Neuronal stem cell (in vitro differentiated cells): Measurements from ENCODE around the gene ITGB6.

Experiments used
- DNase-seq: peaks from one replicate; pipeline ENCODE4 v3.0.0-alpha.2; 2013; ENCODE audit warnings: low spot score
- H2AFZ ChIP-seq: one replicate; pipeline ENCODE4 v1.6.1; 2013; ENCODE audit warnings: mild to moderate bottlenecking, low read length, inconsistent platforms
- H2AK5ac ChIP-seq: 2 replicates; pipeline ENCODE4 v1.6.1; 2013; ENCODE audit warnings: low read depth, mild to moderate bottlenecking, inconsistent platforms, low read length, moderate library complexity, mixed read lengths
- H2BK120ac ChIP-seq: 2 replicates; pipeline ENCODE4 v1.6.1; 2013; ENCODE audit warnings: low read depth, mild to moderate bottlenecking, inconsistent platforms, low read length, moderate library complexity, mixed read lengths
- H2BK12ac ChIP-seq: one replicate; pipeline ENCODE4 v1.6.1; 2013; ENCODE audit warnings: low read length, inconsistent platforms
- H2BK15ac ChIP-seq: 2 replicates; pipeline ENCODE4 v1.6.1; 2013; ENCODE audit warnings: mild to moderate bottlenecking, low read length, inconsistent platforms, mixed read lengths
- H2BK5ac ChIP-seq: one replicate; pipeline ENCODE4 v1.6.1; 2013; ENCODE audit warnings: inconsistent platforms, mild to moderate bottlenecking, low read length, moderate library complexity
- H3K14ac ChIP-seq: one replicate; pipeline ENCODE4 v1.6.1; 2013; ENCODE audit warnings: low read length, inconsistent platforms
- H3K18ac ChIP-seq: 2 replicates; pipeline ENCODE4 v1.6.1; 2013; ENCODE audit warnings: low read length, inconsistent platforms
- H3K23ac ChIP-seq: 2 replicates; pipeline ENCODE4 v1.6.1; 2013; ENCODE audit warnings: low read depth, mild to moderate bottlenecking, mixed read lengths, low read length, inconsistent platforms; ENCODE audit not compliant: poor library complexity
- H3K27ac ChIP-seq: replicated peaks from 3 replicates; pipeline ENCODE4 v1.5.1; 2013; ENCODE audit warnings: low read length, inconsistent platforms
- H3K27me3 ChIP-seq, 3 experiments: 2 replicates each; pipeline ENCODE4 v1.6.1; 2013; ENCODE audit warnings: low read length in 3 of 3, mild to moderate bottlenecking in 2 of 3, inconsistent platforms in 1 of 3, low read depth in 1 of 3, mixed read lengths in 1 of 3, moderate library complexity in 1 of 3; ENCODE audit not compliant: control insufficient read depth in 3 of 3, insufficient read depth in 3 of 3
- H3K36me3 ChIP-seq, 2 donors: replicated peaks in 1 of 2; 2 replicates each; pipeline ENCODE4 v1.6.1; 2013; ENCODE audit warnings: low read length in 2 of 2; ENCODE audit not compliant: control insufficient read depth in 2 of 2, insufficient read depth in 2 of 2
- H3K4ac ChIP-seq: 2 replicates; pipeline ENCODE4 v1.6.1; 2013; ENCODE audit warnings: inconsistent platforms, mild to moderate bottlenecking, low read length, moderate library complexity
- H3K4me1 ChIP-seq, 2 donors: 1 replicate in 1 of 2; 2 replicates in 1 of 2; pipeline ENCODE4 v1.6.1; 2013; ENCODE audit warnings: low read length in 2 of 2, low read depth in 1 of 2; ENCODE audit not compliant: control insufficient read depth in 2 of 2, insufficient read depth in 1 of 2
- H3K4me2 ChIP-seq: one replicate; pipeline ENCODE4 v1.6.1; 2013; ENCODE audit warnings: mild to moderate bottlenecking, low read length, inconsistent platforms; ENCODE audit not compliant: insufficient read depth, poor library complexity, severe bottlenecking
- H3K4me3 ChIP-seq, 2 donors: 2 replicates each; pipeline ENCODE4 v1.5.1; 2013; ENCODE audit warnings: low read length in 2 of 2, mild to moderate bottlenecking in 2 of 2, inconsistent platforms in 1 of 2, moderate library complexity in 1 of 2
- H3K79me1 ChIP-seq: one replicate; pipeline ENCODE4 v1.6.1; 2013; ENCODE audit warnings: low read depth, mild to moderate bottlenecking, inconsistent platforms, low read length, moderate library complexity
- H3K9ac ChIP-seq: one replicate; pipeline ENCODE4 v1.6.1; 2013; ENCODE audit warnings: mild to moderate bottlenecking, low read depth, low read length, inconsistent platforms; ENCODE audit not compliant: poor library complexity
- H3K9me3 ChIP-seq, 2 donors: replicated peaks in 1 of 2; 2 replicates each; pipeline versions ENCODE3 to v1.6.1; 2013; ENCODE audit warnings: low read length in 2 of 2, mild to moderate bottlenecking in 2 of 2, inconsistent platforms in 1 of 2, low read depth in 1 of 2, mixed read lengths in 1 of 2, moderate library complexity in 1 of 2; ENCODE audit not compliant: control insufficient read depth in 2 of 2, insufficient read depth in 1 of 2
- H4K8ac ChIP-seq: one replicate; pipeline ENCODE4 v1.6.1; 2013; ENCODE audit warnings: low read depth, mild to moderate bottlenecking, inconsistent platforms, low read length, moderate library complexity
- H4K91ac ChIP-seq: one replicate; pipeline ENCODE4 v1.6.1; 2013; ENCODE audit warnings: low read length, low read depth, mild to moderate bottlenecking, inconsistent platforms; ENCODE audit not compliant: poor library complexity
- WGBS, 2 donors: extraction: QIAGEN DNeasy Blood & Tissue Kit; methylation state at CpG; one replicate each; pipeline ENCODE4 v1.1.7; 2013; ENCODE audit warnings: missing lambda C conversion rate in 2 of 2, mixed read lengths in 1 of 2; ENCODE audit not compliant: insufficient read length in 2 of 2, insufficient replicate concordance in 1 of 2; ENCODE audit errors: extremely low coverage in 2 of 2; 5-methylcytosine and 5-hydroxymethylcytosine counted together

ITGB6 gene

GRCh38 chr2:160064916-160065315 lies 135.2 kb downstream of the ITGB6 start:
- no peak overlapping the region for H3K4me2 ChIP-seq
- no peak overlapping the region for H2AK5ac ChIP-seq
- H2AFZ ChIP-seq: no peak overlapping the region
- peaks cover 0 to 10% of the 10 kb centered on the region in 2 donors for H3K4me1 ChIP-seq
- no peaks in the 10 kb centered on the region for H3K79me1 ChIP-seq
- no peak overlapping the region for H4K91ac ChIP-seq
- DNase-seq: no peak
- H2BK12ac ChIP-seq: no peak overlapping the region
- no peak overlapping the region for H3K18ac ChIP-seq
- H2BK5ac ChIP-seq: no peak overlapping the region
- H3K9me3 ChIP-seq: peaks cover 1 to 10% of the 10 kb centered on the region in 2 donors
- WGBS, 2 donors: no CpG with 5 or more reads among the region's 1 CpG
- H3K4ac ChIP-seq: no peak overlapping the region
- no peak overlapping the region for H2BK120ac ChIP-seq
- H3K36me3 ChIP-seq: no peaks in the 10 kb centered on the region
- H2BK15ac ChIP-seq: no peak overlapping the region
- peaks cover 0 to 44% (median 20%) of the 10 kb centered on the region in 3 experiments for H3K27me3 ChIP-seq
- no peak overlapping the region for H3K4me3 ChIP-seq
- H3K23ac ChIP-seq: no peak overlapping the region
- no peak overlapping the region for H3K27ac ChIP-seq
- no peak overlapping the region for H3K14ac ChIP-seq
- H3K9ac ChIP-seq: no peak overlapping the region
- H4K8ac ChIP-seq: no peak overlapping the region

GRCh38 chr2:160063879-160064612 lies 136.0 kb downstream of the ITGB6 start:
- H3K9ac ChIP-seq: no peak overlapping the region
- no peak overlapping the region for H4K91ac ChIP-seq
- no peak overlapping the region for H2BK5ac ChIP-seq
- no peak overlapping the region for H2BK15ac ChIP-seq
- whole genome bisulfite sequencing, 2 donors: no CpG with 5 or more reads among the region's 4 CpGs
- H3K36me3 ChIP-seq: no peaks in the 10 kb centered on the region
- H3K18ac ChIP-seq: no peak overlapping the region
- no peak overlapping the region for H3K27ac ChIP-seq
- no peak for DNase-seq
- no peak overlapping the region for H3K4ac ChIP-seq
- no peak overlapping the region for H2BK120ac ChIP-seq
- peaks cover 0 to 45% (median 20%) of the 10 kb centered on the region in 3 experiments for H3K27me3 ChIP-seq
- H4K8ac ChIP-seq: no peak overlapping the region
- no peak overlapping the region for H2BK12ac ChIP-seq
- H3K4me1 ChIP-seq: peaks cover 0 to 10% of the 10 kb centered on the region in 2 donors
- H2AK5ac ChIP-seq: no peak overlapping the region
- no peak overlapping the region for H2AFZ ChIP-seq
- no peak overlapping the region for H3K23ac ChIP-seq
- peaks cover 1 to 6% of the 10 kb centered on the region in 2 donors for H3K9me3 ChIP-seq
- no peak overlapping the region for H3K14ac ChIP-seq
- no peak overlapping the region for H3K4me2 ChIP-seq
- no peak overlapping the region for H3K4me3 ChIP-seq
- H3K79me1 ChIP-seq: no peaks in the 10 kb centered on the region

GRCh38 chr2:160063271-160063670 lies 136.8 kb downstream of the ITGB6 start:
- DNase-seq: no peak
- Histone ChIP-seq H2BK5ac (no peak overlapping the region), H3K36me3 (no peaks in the 10 kb centered on the region), H3K4ac (no peak overlapping the region), H3K9ac (no peak overlapping the region), H3K79me1 (no peaks in the 10 kb centered on the region), H3K9me3 (peaks cover under 1 to 1% of the 10 kb centered on the region in 2 donors), H2AFZ (peak overlapping the region; percentile 94), H3K4me3 (no peak overlapping the region), H3K18ac (no peak overlapping the region), H3K27me3 (peaks cover 0 to 48% (median 20%) of the 10 kb centered on the region in 3 experiments), H4K91ac (no peak overlapping the region), H3K27ac (no peak overlapping the region), H2BK15ac (no peak overlapping the region), H2BK12ac (no peak overlapping the region), H3K14ac (no peak overlapping the region), H2BK120ac (no peak overlapping the region), H3K4me2 (no peak overlapping the region), H2AK5ac (no peak overlapping the region), H4K8ac (no peak overlapping the region), H3K23ac (no peak overlapping the region), H3K4me1 (peaks cover 0 to 10% of the 10 kb centered on the region in 2 donors)
- no CpG with 5 or more reads among the region's 5 CpGs for WGBS, 2 donors

GRCh38 chr2:160062292-160063005 lies 137.6 kb downstream of the ITGB6 start, which contains the start of gene PLA2R1:
Gene PLA2R1, minus strand, starts transcription at chr2:160062615. Its CDS starts 212 bp downstream, at chr2:160062403.
- Histone ChIP-seq H3K27me3 (peaks cover 0 to 48% (median 20%) of the 10 kb centered on the region in 3 experiments), H3K27ac (no peak within 1 kb of the TSS), H2BK5ac (no peak within 1 kb of the TSS), H3K9me3 (peaks cover 0 to 1% of the 10 kb centered on the region in 2 donors), H2BK120ac (no peak within 1 kb of the TSS), H3K4ac (no peak within 1 kb of the TSS), H3K14ac (peak within 1 kb of the TSS; percentile 82), H3K4me3 (peak within 1 kb of the TSS; percentile 36 to 84), H3K4me2 (peak within 1 kb of the TSS; percentile 88), H3K79me1 (no peaks in the 10 kb centered on the region), H4K91ac (no peak within 1 kb of the TSS), H4K8ac (no peak within 1 kb of the TSS), H2AFZ (peak within 1 kb of the TSS; percentile 94), H2BK12ac (no peak within 1 kb of the TSS), H3K4me1 (peaks cover 0 to 10% of the 10 kb centered on the region in 2 donors), H3K9ac (peak within 1 kb of the TSS; percentile 78), H2AK5ac (peak within 1 kb of the TSS; percentile 22), H3K36me3 (no peaks in the 10 kb centered on the region), H3K23ac (peak within 1 kb of the TSS; percentile 67), H2BK15ac (peak within 1 kb of the TSS; percentile 76), H3K18ac (peak within 1 kb of the TSS; percentile 92)
- WGBS, 2 donors: no CpG with 5 or more reads among the region's 52 CpGs
- DNase-seq: peak; percentile 51
